ENCODE data around the gene SYNGR3. TPM values are rescaled to one million over a fixed set of nuclear protein-coding genes. Genes with fewer than 3 reads are reported as not detected.

SYNGR3 gene
- total and polyA plus RNA-seq, 2 of the 13 experiments (the other 11 are each of a cell fraction or from before 2014, with no cell fraction given): 0.97 to 5.7 TPM

DNA sequence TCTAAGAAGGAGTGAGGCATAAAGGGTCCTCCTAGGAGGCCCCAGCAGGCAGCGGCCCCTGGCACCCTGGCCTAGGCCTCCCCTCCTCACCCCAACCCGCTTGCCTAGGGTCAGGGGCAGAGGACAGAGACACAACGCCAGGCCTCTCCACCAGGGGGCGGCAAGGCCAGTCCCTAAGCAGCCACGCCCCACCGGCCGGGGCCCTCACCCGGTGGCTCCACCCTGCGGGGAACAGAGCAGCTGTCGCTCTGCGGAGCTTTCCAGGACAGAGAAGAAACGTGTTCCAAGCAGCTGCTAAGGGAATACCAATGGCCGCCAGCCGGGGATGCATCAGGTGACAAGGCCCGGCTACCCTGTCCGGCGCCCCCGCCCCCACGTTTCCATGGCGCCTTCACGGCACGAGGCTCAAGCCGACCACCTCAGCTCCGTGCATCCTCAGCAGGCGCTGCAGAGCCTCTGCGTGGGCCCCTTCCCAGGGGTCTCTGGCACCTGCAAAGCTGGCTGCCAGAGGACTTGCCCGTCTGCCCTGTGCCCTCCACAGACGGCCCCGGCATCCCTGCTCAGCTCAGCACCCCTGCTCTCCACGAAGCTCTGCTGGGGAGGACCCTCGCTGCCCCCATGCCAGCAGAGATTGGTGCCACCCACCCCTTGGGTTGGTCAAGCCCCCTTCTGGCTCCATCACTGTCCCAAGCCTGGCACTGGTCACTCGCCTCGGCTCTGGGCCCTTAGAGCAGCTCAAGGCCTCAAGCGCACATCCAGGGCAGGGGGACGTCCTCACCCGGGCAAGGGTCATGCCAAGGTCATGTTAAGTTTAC is 14.3 kb downstream of the SYNGR3 start (continued):
- TF ChIP-seq, protein P1, sequence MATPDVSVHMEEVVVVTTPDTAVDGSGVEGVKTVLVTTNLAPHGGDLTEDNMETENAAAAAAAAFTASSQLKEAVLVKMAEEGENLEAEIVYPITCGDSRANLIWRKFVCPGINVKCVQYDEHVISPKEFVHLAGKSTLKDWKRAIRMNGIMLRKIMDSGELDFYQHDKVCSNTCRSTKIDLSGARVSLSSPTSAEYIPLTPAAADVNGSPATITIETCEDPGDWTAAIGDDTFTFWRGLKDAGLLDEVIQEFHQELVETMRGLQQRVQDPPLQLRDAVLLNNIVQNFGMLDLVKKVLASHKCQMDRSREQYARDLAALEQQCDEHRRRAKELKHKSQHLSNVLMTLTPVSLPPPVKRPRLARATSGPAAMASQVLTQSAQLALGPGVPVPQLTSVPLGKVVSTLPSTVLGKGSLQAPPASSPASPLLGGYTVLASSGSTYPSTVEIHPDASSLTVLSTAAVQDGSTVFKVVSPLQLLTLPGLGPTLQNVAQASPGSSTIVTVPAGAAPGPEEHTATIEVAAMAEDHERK (CRISPR knock-in tag; IDR thresholded peaks at IDR 0.05; ENCODE audit: low read depth): no peak
- peak; percentile 57 for TF ChIP-seq TEAD3 (CRISPR knock-in tag; optimal IDR thresholded peaks at IDR 0.05; ENCODE audit: borderline replicate concordance)
- TF ChIP-seq, protein P2, sequence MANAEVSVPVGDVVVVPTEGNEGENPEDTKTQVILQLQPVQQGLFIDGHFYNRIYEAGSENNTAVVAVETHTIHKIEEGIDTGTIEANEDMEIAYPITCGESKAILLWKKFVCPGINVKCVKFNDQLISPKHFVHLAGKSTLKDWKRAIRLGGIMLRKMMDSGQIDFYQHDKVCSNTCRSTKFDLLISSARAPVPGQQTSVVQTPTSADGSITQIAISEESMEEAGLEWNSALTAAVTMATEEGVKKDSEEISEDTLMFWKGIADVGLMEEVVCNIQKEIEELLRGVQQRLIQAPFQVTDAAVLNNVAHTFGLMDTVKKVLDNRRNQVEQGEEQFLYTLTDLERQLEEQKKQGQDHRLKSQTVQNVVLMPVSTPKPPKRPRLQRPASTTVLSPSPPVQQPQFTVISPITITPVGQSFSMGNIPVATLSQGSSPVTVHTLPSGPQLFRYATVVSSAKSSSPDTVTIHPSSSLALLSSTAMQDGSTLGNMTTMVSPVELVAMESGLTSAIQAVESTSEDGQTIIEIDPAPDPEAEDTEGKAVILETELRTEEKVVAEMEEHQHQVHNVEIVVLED (CRISPR knock-in tag; IDR thresholded peaks at IDR 0.05; ENCODE audit: borderline replicate concordance): peak; percentile 54; the same call in 1 of the 2 replicates

DNA sequence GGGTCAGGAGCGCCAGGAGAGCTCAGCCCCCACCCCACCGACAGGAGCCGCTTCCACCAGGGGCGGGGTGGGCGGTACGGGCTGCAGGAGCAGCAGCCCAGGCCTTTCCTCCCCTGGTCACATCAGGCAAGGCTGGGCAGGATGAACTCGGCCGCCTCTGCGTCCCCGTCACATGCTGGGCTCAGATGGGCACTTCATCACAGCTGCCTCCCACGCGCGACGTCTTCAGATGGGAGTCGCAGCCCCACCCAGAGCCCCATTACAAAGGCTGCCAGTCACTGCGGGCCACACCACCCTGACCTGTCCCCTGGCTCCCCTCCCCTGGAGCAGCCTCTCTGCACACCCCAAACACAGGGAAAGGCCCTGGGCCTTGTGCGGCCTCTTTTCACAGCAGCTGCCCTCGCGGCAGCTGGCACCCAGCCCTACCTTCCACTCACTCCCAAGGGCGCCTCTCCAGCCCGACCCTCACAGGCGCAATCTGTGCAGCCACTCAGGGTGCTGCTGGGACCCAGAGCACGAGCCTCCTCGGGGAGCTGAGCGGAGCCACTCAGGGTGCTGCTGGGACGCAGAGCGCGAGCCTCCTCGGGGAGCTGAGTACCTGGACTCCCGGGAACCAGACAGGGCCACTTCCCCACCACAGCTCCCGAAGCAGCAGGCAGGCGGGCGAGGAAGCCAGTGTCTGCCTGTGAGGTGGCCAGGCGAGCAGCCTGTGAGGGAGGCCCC is 15.2 kb downstream of the SYNGR3 start:
- peaks cover 18% of the 10 kb centered on the region; the same call in 1 of the 2 replicates for H4K20me1 ChIP-seq (ENCODE audit: insufficient read depth, low read length)
- no peak for FAIRE-seq
- H2AFZ ChIP-seq (ENCODE audit: low read length): no peak overlapping the region
- TF ChIP-seq ZNF333 (CRISPR knock-in tag; IDR thresholded peaks at IDR 0.05; ENCODE audit: borderline replicate concordance) (no peak), RBFOX2 (IDR thresholded peaks at IDR 0.05; ENCODE audit: low read depth, low read length) (peak; percentile 65), AGO2 (optimal IDR thresholded peaks at IDR 0.05; ENCODE audit: low read depth, low read length) (peak; percentile 57)
- TF ChIP-seq, protein P3, sequence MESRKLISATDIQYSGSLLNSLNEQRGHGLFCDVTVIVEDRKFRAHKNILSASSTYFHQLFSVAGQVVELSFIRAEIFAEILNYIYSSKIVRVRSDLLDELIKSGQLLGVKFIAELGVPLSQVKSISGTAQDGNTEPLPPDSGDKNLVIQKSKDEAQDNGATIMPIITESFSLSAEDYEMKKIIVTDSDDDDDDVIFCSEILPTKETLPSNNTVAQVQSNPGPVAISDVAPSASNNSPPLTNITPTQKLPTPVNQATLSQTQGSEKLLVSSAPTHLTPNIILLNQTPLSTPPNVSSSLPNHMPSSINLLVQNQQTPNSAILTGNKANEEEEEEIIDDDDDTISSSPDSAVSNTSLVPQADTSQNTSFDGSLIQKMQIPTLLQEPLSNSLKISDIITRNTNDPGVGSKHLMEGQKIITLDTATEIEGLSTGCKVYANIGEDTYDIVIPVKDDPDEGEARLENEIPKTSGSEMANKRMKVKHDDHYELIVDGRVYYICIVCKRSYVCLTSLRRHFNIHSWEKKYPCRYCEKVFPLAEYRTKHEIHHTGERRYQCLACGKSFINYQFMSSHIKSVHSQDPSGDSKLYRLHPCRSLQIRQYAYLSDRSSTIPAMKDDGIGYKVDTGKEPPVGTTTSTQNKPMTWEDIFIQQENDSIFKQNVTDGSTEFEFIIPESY (CRISPR knock-in tag; IDR thresholded peaks at IDR 0.05): peak; percentile 81
- ChIA-PET CTCF (ENCODE audit: low intra/inter-chr PET ratio, low total read pairs) (interaction anchor here (1.7 kb wide), 1 partner anchor 136 kb away, joined by 10 read pairs; no protein-coding TSS in a partner anchor), POLR2A (interaction anchor here (0.7 to 2.8 kb wide), 8 partner anchors 11 to 150 kb away, joined by 3 to 27 read pairs (median 5); partner anchors contain the start of genes GFER, NPW, RPS2 and TRAF7)
- H3K27me3 ChIP-seq (ENCODE audit: control insufficient read depth in 1 of 2, insufficient read depth in 2 of 2, low read length in 2 of 2): no peaks in the 10 kb centered on the region
- peaks cover 47% of the 10 kb centered on the region for H3K79me2 ChIP-seq (ENCODE audit: insufficient read depth, low read length)
- peaks cover 43% of the 10 kb centered on the region for H3K4me1 ChIP-seq (ENCODE audit: insufficient read depth, low read length)
- BruUV-seq (replicated peaks): no TSS peak
- no peak for DNase-seq (ENCODE audit: low spot score)
- intact Hi-C loops (cut with micrococcal nuclease; ENCODE audit: unreplicated experiment): no loop called here
- ATAC-seq: no peak; the same call in 2 of the 3 replicates
- H3K9ac ChIP-seq (ENCODE audit: insufficient read depth, low read depth, low read length): no peak overlapping the region
- peak overlapping the region; percentile 1 for H3K27ac ChIP-seq (ENCODE audit: extremely low read length, insufficient read depth, low read length)
- in situ Hi-C loops (cut with HindIII; ENCODE audit: extremely low pct_ligation_motif_present, low pct_unique_long_range_greater_than_20kb): no loop called here
- WGBS (ENCODE audit: low lambda C conversion rate): 93% methylated on average over 21 of the region's 34 CpGs
- H3K9me3 ChIP-seq (ENCODE audit: low read length): no peaks in the 10 kb centered on the region
- peak overlapping the region; percentile 42; the same call in 1 of the 2 replicates for H3K4me2 ChIP-seq (ENCODE audit: low read depth, low read length)
- peaks cover 19 to 35% of the 10 kb centered on the region in 2 experiments for H3K36me3 ChIP-seq (replicated peaks in 1 of 2; ENCODE audit: control insufficient read depth in 1 of 2, insufficient read depth in 2 of 2, low read length in 2 of 2)
- H3K4me3 ChIP-seq (replicated peaks in 1 of 3; ENCODE audit: insufficient read depth in 1 of 3, low read depth in 2 of 3, low read length in 3 of 3): peak overlapping the region in 1 of 3 experiments; percentile 17; a peak in 1 of 6 replicates

Data from HepG2 (cell line).